HG02852 (cell line): ENCODE data around the gene FNDC3B.

ENCODE experiments used
- ATAC-seq: cut with Tn5 transposase; IDR thresholded peaks from one replicate; pipeline ENCODE4 v1.9.1; 2021; ENCODE audit warnings: mild to moderate bottlenecking, moderate library complexity; ENCODE audit not compliant: unreplicated experiment

Gene FNDC3B

DNA sequence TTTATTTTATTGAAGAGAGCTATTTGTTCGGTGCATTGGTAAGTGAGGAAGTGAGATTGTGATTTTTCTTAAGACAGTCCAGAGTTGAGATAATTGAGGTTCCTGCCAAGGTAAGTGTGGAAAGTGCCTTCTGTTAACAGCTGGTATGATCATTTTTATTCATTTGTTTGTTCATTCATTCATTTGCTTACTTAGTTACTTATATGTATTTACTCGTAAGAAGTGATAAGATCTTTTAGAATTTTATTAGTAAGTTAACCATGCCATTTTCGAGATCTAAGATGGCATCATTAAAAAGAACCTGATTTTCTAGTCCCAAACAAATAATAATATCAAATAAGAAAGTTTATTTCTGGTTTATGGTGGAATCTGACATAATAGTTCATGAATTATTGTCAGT lies 258.9 kb downstream of the FNDC3B start:
- no peak for ATAC-seq

DNA sequence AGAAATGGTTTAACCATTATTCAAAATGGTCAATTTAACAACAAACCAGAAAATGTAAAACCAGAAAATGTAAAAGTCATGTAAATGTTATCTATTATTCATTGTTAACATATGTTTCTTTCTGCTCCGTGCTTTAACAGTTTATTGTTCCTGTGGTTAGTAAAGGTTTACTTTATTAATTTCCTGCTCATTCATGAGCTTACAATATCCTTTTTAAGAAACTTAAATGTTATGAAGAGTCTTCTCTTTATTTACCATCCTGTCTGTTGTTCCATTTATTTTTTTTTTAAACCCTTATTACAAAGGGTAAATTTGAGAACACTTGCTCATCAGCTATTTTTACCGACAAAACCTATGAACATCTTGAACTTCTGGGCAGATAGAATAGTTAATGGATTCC lies 260.8 kb downstream of the FNDC3B start:
- ATAC-seq, result no peak

DNA sequence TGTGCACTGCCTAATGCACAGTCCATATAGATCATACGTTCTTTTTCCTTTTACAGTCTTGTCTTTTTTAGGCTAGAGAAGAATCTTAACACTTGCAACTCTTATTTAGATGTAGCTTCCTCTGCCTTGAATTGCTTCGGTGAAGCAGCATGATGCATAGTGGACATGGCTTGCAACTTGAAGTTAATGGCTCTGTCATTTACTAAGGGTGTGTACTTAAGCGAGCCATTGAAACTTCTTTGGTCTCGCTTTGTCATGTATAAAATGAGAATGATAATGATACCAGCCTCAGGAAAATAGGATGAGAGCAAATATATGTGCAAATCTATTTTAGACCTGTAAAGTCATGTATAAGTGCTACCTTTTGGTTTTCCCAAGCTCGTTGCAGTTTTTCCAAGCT lies 261.5 kb downstream of the FNDC3B start:
- ATAC-seq, result no peak

DNA sequence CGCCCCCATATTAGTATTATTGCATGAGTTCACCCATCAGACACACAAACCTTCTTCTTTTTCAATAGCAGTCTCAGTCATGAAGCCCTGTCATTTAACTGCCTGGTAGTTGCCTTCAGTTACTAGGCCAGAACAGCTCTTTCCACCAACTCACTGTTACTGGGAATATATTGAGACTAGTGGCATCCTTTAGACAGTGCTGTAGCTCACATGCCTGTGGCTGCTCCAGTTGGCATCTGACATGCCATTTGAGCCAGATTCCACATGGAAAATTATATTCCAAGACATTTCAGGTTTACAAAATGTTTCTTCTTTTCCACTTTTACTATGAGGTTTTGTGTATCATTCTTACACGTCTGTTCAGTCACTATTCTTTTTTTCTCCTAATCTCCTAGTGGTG lies 262.8 kb downstream of the FNDC3B start:
- no peak for ATAC-seq

DNA sequence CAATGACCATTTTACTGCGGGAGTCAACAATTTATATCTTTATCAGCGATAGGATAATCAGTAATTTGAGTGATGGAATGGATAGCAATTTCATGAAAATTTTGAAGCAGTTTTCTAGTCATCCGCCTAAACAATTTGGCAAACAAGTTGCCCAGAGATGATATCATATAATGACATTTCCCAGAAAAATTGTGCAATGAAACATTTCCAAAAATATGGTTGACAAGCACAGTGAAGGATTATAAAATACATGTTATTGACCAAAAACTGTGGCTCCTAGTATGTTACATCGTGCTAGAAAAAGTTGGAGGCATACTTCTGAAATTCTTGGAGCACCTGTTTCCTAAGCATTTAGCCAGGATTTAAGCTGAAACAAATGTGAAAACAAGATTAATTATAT lies 263.8 kb downstream of the FNDC3B start:
- ATAC-seq, result no peak

DNA sequence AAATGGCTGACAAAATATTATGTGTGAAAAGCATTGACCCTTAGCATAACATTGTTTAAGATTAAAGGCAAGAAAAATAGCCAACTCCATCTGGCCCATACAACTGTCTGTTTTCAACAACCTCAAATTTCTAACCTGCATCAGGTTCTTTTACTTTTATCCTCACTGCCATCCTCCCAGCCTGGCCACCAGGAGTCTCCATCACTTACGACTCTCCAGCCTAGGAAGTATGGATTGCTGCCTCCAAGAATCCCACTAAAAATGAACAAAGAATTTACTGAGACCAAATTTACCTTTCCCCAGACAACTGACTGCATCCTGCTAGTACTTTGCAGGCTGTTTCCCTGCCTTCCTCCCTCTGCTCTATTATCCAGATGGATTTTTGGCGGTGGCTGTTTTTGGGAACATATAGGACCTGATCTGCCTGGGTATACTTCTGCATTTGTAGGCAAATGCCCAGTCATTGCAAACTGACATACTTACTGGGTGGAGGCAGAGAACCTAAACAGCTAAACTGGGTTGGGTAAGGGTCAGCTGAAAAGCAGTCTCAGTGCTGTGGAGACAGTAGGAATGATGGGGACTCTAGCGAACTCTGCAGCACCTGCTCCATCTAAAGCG lies 264.7 kb downstream of the FNDC3B start:
- ATAC-seq, result no peak

DNA sequence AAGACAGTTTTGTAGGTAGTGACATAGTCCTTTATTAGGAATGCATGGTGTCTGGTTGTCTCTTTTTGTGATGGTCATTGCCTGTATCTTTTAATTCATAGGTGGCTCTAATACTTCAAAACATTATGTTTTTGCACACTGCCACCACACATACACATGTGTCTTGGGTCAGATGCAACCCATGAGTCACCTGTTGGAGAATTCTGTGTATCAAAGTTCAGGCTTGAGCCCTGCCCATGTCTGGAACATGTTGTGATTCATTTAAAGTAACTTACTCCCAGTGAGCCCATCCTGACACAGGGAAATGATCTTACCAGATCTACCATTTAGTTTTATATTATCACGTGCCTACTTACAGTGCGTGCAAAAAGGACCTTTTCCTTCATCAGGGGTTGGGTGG lies 266.2 kb downstream of the FNDC3B start:
- ATAC-seq, result no peak

DNA sequence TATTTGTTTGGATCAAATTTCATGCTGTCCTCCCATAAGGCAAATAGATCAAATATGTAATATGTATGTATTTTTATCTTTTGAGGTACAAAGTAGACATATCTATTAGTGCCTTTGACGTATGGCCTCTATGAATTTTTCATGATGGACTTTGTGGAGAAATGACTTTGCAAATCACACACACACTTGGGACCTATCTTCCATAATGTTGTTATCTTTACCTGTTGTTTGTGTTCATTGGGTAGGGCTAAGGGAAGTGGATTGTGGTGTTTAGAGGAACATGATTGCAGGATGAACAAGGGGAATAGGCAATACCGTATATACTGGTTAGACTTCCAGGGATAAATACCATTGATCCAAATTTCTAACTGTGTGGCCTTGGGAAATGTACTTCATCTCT lies 266.6 kb downstream of the FNDC3B start:
- no peak for ATAC-seq

DNA sequence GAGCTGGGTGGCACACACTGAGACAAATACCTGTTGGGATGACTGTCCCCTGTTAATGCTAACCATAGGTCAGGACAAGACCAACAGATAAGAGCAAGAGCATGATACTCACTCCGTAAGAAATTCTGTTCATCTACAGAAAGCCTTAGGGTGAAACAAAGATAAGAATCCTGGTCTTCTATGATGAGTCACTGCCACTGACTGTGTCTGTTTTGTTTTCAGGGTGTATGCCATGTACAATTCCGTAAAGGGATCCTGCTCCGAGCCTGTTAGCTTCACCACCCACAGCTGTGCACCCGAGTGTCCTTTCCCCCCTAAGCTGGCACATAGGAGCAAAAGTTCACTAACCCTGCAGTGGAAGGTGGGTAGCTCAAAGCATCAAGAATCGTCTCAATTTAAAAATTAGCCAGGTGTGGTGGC lies 267.8 kb downstream of the FNDC3B start:
- no peak for ATAC-seq

DNA sequence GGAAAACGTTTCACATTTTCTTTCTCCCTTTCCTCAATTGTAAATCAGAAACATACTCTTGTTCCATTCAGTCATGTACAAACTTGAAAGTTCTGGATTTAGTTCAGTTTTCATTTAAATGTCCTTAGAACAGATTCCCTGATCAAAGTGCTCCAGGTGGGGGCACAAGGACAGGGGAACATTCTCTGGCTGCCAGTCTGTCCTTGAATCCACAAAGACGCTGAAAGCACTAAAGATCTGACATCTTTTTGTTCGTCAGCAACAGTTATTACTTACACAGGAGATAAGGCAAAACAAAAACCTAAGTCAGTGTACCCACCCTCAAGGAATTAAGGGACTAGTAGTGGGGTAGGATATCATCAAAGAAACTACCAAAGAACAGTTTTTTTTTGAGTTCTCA lies 269.7 kb downstream of the FNDC3B start:
- no peak for ATAC-seq

DNA sequence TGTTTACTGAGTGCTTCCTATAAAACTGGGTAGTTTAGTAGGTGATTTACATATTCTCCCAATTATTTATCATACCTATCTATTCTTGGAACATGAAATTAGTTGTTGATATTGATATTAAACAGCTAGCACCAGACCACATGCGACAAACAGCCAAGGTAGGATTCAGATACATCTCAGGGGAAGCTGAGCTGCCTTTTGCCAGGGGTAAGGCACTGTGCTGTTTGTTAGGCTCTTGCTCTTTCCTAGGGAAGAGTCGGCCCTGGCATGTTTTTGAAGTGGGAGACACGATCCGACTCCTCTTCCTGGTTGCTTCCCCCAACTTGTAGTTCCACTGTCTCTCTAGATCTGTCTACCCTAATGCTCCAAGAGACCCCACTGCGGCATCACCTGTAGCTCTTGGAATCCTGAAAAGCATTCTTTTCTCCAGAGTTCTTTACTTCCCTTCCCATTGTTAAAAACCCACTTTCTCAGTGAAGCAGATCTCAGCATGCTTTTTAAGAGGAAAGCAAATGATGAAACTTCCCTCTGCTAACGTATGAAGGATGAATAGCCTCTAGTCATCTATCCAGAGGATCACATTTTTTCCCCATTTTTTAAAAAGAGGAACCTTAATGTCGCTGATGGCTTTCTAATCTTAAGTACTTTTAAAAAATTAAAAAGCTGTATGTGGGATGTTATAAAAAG lies 270.5 kb downstream of the FNDC3B start:
- no peak for ATAC-seq

DNA sequence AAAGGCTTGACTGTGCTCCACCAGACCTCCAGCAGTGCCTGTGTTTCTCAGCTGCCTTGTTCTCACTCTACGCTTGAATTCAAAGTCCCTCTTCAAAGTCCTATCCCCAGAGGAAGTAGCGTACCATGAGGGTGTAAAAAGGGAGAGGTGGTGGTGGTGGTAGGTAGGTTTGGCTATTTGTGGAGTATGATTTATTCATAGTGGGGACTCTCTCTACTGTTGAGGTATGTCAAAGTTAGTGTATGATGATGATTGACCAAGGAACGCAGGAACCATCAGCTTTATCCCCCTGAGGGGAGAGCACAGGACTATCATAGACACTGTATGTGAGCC lies 271.0 kb downstream of the FNDC3B start:
- ATAC-seq, result no peak

DNA sequence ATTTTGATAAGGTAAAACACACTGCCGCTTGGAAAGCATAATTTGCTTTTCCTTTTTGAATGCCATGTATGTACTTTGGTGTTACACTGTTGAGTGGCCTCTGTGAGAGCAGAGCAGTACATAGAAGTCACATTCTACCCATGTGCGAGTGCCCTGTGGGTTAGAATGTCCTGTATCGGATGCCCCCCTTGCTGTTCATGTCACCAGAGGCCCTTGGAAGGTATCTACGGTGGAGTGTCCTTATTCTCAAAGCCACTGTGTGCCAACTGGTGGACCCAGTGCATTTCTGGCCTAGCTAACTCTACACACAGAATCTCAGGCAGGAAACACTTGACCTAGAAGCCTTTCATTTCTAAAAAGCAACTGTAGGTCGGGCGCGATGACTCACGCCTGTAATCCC lies 271.8 kb downstream of the FNDC3B start:
- ATAC-seq, result no peak

DNA sequence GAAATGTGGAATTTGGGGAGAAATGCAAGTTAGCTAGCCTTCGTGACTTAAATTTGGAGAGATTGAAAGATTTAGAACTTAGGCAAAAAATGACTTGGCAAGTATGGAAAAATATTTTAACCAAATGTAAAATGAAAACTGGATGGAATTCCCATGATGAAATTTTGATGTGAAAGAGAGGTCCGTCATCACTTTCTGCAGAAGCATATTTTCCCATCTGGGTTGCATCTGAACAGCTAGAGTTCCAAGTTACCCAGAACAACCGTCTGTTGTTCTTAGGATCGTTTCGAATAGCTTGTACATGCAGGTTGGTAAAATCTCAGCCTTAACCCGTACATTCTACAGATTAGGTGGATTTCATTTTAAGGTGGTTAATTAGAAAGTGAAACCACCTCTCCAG lies 272.6 kb downstream of the FNDC3B start:
- ATAC-seq, result no peak

DNA sequence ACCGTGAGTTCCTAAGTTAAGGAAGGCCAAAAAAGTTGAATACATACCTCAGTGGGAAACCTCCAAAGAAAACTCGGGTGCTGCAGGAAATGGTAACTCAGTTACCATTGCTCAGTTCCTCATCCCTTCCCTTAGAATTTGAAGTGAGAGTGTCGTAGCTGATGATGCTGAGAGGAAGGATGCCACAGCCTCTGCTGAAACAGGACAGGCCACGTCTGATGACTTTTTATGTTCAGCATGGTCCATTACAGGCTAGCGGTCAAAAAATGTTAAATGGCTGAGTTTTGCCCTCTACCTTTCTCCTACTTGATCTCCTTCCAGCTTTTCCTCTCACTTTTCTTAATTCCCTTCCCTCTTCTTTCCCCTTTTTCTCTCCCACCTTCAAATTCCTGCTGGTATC lies 273.3 kb downstream of the FNDC3B start:
- ATAC-seq, result no peak

DNA sequence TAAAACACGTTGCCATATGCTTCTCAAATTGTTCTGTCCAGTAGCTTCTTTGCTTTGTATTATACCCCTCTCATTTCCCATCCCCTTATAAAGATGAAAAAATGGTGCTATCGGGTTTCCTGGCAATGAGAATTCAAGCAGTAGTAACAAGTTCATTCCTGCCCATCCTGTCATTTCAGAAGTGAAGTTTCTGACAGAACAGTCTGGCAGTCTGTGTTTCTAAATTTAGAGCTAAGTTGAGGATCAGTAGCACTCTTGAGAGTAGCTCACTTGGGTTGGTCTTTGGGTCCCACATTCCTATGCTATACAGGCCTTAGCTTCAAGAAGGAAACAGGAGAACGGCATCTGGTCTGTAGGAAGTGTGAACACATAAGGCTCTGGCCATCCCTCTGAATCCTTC lies 274.3 kb downstream of the FNDC3B start:
- ATAC-seq, result no peak

DNA sequence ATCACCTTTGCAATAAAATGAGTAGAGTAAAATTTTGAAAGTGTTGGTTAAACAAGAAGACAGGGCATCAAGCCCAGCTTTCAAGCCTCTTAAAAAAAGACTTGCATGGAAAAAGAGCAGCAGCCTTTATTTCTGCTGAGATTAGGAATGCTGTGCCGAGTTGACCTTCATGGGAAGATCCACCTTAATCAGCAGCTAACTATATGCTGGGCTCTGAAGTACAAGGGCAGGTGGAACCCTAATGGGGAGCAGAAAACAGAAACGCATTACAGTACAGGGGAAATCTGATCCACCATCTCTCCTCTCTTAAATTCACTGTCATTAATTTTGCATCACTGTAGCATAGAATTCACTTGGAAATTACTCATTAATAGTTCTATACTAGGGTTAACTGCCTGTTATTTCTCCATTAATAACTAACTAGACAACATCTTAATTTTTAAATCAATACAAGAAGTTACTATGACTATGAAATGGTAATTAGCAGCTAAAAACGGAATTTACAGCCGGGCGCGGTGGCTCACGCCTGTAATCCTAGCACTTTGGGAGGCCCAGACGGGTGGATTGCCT lies 275.3 kb downstream of the FNDC3B start:
- ATAC-seq, result no peak

DNA sequence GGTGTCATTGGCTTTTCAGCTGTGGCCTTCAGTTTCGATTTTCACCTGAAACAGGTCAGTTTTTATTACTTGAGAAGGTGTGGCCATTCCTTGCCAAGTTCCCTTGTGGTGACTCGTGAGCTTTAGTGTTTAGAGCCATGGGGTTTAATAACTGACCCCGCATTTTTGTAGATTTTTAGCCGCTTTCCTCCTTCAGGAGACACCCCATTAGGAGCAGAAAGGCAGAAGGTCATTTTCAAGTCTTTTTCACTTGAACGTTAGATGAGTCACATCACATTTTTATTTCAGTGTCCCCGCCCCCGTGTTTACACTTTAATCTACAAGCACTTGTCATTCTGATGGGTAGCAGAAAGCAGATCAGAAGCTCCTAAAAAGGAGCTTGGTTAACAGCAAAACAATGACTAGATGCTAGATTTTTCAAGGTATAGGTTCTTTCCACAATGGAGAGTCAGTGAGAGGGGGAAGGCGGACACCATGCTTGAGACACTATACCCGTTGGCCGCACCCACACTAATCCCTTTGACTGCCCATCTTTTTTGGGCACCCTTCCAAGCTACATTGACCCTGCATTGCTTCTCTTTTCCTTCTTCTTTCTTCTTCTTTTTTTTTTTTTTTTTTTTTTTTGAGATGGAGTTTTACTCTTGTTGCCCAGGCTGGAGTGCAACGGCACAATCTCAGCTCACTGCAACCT lies 276.2 kb downstream of the FNDC3B start:
- no peak for ATAC-seq

DNA sequence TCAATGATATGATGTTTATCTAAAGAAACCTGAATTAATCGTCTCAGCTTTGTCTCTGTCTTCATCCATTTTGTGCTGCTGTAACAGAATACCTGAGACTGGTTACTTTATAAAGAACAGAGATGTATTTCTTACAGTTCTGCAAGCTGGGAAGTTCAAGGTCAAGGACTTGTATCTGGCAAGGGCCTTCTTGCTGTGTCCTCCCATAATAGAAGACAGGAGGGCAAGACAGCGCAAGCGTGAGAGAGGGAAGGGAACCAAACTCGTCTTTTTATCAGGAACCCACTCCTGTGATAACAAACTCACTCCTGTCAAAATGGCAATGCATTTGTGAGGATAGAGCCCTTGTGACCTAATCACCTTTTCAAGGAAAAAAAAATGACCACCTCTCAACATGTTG lies 277.4 kb downstream of the FNDC3B start:
- no peak for ATAC-seq

DNA sequence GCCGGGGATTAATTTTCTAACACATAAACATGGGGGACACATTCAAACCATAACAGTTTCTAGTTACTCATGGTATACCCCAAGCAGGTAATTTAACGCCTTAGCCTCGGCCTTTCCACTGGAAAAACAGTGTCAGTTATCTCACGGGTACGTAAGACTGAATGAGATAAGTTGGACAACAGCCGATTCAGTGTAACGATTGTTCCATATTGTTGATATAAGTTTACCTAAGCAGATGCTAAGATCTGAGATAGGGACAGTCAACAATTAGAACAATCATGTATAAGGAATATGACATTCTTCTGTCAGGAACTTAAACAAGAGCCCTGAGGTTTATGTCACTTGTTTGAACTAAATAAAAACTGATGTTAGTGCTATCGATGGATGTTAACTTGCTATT lies 278.1 kb downstream of the FNDC3B start:
- no peak for ATAC-seq

DNA sequence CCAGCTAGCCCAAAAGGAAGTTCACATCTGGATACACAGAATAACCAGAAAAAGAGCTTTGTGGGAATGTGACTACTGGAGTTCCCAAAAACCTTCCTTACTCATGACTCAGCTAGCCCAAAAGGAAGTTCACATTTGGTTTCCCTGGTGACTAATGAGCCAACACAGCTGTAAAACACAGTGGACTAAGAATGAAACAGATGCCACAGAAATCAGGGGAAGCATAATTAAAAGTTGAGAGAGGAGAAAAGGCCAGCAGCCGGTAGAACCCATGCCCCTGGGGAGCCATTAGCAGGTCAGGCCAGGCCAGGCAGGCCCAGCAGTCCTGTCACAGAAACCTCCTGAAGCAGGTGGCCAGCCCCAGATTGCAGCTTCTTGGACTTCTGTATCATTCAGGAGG lies 278.6 kb downstream of the FNDC3B start:
- ATAC-seq, result peak; percentile 59

DNA sequence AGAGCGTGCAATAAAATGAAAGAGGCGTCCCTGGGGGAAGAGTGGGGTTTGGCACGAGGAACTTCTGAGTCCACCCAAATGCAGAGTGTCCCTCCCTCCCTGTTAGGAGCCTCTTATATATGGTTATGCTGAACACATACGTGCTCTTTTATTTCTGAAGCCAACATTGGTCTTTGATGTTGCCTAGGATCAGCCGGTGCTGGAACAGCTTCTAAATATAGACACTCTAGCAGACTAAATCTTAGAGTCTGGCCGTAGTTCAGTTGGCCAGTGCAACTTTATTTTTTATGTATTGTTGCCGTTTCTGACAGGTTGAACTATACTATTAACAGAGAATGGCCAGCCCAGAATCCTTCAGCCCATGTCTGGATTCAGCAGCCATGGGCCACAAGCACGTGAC lies 280.2 kb downstream of the FNDC3B start:
- no peak for ATAC-seq
